MM.1S (cell line): ENCODE data around the gene LYL1.

Source experiments
- DNase-seq: peaks from one replicate; pipeline ENCODE4 v3.0.0-alpha.2; 2015
- H2AFZ ChIP-seq: fragments of 300-600 bp; sonication (generic); 2 replicates; pipeline ENCODE4 v1.6.0; 2016; ENCODE audit warnings: antibody characterized with exemption, low read length
- H3F3A ChIP-seq: fragments of 300-600 bp; sonication (generic); 2 replicates; pipeline ENCODE4 v1.6.1; 2016; ENCODE audit warnings: mild to moderate bottlenecking, antibody characterized with exemption, low read length, moderate library complexity, mixed read lengths; ENCODE audit not compliant: insufficient read depth
- H3K27ac ChIP-seq: fragments of 300-600 bp; sonication (generic); 2 replicates; pipeline ENCODE4 v1.5.1; 2016; ENCODE audit warnings: mild to moderate bottlenecking, low read length
- H3K27me3 ChIP-seq: fragments of 300-600 bp; sonication (generic); replicated peaks from 2 replicates; pipeline ENCODE4 v1.6.0; 2016; ENCODE audit warnings: low read length; ENCODE audit not compliant: insufficient read depth
- H3K36me3 ChIP-seq: fragments of 300-600 bp; sonication (generic); replicated peaks from 2 replicates; pipeline ENCODE4 v1.6.1; 2016; ENCODE audit warnings: mild to moderate bottlenecking, low read length, mixed read lengths; ENCODE audit not compliant: insufficient read depth
- H3K4me1 ChIP-seq: fragments of 300-600 bp; sonication (generic); 2 replicates; pipeline ENCODE4 v1.6.1; 2016; ENCODE audit warnings: low read length, mixed read lengths
- H3K4me2 ChIP-seq: fragments of 300-600 bp; sonication (generic); 2 replicates; pipeline ENCODE4 v1.6.0; 2016; ENCODE audit warnings: low read depth, low read length
- H3K4me3 ChIP-seq: fragments of 300-600 bp; sonication (generic); 2 replicates; pipeline ENCODE4 v1.5.1; 2016; ENCODE audit warnings: low read length, mixed read lengths
- H3K79me2 ChIP-seq: fragments of 300-600 bp; sonication (generic); 2 replicates; pipeline ENCODE4 v1.6.1; 2016; ENCODE audit warnings: mixed run types, low read length, mixed read lengths
- H3K9ac ChIP-seq: fragments of 300-600 bp; sonication (generic); 2 replicates; pipeline ENCODE4 v1.6.1; 2016; ENCODE audit warnings: low read length, mixed read lengths
- H3K9me2 ChIP-seq: fragments of 300-600 bp; sonication (generic); replicated peaks from 2 replicates; pipeline ENCODE4 v1.6.1; 2016; ENCODE audit warnings: mild to moderate bottlenecking, low read length, mixed read lengths; ENCODE audit not compliant: insufficient read depth
- H3K9me3 ChIP-seq: fragments of 300-600 bp; sonication (generic); replicated peaks from 2 replicates; pipeline ENCODE4 v1.6.1; 2016; ENCODE audit warnings: mild to moderate bottlenecking, low read length, mixed read lengths; ENCODE audit not compliant: insufficient read depth
- H4K20me1 ChIP-seq: fragments of 300-600 bp; sonication (generic); 2 replicates; pipeline ENCODE4 v1.6.1; 2016; ENCODE audit warnings: mild to moderate bottlenecking, low read length, moderate library complexity, mixed read lengths; ENCODE audit not compliant: insufficient read depth
- EZH2 ChIP-seq: fragments of 300-600 bp; sonication (generic); optimal IDR thresholded peaks from 2 replicates; pipeline ENCODE3; 2017; ENCODE audit warnings: low read depth, mild to moderate bottlenecking, antibody characterized with exemption, low read length, mixed read lengths
- EZH2phosphoT487 ChIP-seq: fragments of 300-600 bp; sonication (generic); IDR thresholded peaks from 2 replicates; pipeline ENCODE4 v1.6.1; 2018; ENCODE audit warnings: antibody characterized with exemption, low read length
- TF ChIP-seq, protein P1 (sequence below): fragments of 300-600 bp; sonication (generic); IDR thresholded peaks from 2 replicates; pipeline ENCODE4 v1.5.1; 2016; ENCODE audit warnings: antibody characterized with exemption, low read length, mixed read lengths

The LYL1 gene

DNA sequence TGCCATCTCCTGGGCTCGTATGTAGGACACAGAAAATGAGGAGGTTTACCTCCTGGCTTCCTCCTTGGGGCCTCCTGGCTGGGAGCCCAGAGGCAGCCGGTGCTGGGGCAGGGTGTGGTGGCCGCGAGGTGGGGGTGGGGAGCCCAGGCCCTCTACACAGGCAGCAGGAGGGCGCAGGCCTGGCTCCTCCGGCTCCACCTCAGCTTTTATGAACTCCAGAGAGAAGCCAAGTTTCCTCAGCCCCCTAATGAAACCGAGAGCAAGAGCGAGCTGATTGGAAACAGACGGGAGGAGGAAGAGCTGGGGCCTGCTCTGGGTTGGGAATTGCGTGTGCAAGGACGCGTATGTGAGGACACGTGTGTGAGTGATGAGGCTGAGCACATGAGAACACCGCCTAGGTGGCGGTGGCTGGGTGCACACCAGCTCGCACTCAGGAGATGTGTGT, 23.1 kb downstream of the LYL1 start:
- no peak overlapping the region for H3K27ac ChIP-seq
- H3K4me2 ChIP-seq = no peak overlapping the region
- H3F3A ChIP-seq = no peaks in the 10 kb centered on the region

DNA sequence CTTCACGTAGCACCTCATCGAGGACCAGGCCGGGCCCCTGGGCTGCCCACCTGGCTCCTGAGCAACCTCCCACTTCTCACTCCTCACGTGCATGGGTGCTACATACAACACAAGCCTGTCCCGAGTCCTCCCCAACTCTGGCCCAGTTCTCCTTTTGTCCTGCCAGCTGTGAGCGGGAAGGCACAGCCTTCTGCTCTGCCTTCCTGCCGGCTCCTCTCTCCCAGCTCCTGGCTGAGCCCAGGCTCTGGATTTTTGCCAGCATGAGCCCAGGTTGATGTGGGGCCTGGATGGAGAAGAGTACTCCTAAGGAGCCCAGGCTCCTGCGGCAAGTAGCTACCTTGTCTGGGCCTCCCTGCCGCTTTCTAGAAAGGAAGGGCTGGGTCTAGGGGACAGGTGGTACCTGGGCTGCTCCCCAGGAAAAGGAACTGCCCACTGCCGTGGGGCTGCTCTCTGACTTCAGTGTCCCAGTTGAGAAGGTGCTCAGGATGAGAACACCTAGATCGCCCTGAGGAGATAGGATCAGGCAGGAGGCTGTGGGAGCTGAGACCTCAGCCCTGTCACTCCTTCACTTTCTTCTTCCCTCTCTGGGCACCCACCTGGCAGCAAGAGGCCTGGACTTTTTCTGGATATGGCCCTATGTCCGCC, 23.6 kb downstream of the LYL1 start:
- H3K9ac ChIP-seq = no peak overlapping the region
- no peaks in the 10 kb centered on the region for H4K20me1 ChIP-seq
- no peaks in the 10 kb centered on the region for H3F3A ChIP-seq
- no peaks in the 10 kb centered on the region for H3K9me2 ChIP-seq
- no peak overlapping the region for H2AFZ ChIP-seq
- TF ChIP-seq EZH2phosphoT487 = no peak
- no peak for TF ChIP-seq EZH2
- TF ChIP-seq, protein P1, sequence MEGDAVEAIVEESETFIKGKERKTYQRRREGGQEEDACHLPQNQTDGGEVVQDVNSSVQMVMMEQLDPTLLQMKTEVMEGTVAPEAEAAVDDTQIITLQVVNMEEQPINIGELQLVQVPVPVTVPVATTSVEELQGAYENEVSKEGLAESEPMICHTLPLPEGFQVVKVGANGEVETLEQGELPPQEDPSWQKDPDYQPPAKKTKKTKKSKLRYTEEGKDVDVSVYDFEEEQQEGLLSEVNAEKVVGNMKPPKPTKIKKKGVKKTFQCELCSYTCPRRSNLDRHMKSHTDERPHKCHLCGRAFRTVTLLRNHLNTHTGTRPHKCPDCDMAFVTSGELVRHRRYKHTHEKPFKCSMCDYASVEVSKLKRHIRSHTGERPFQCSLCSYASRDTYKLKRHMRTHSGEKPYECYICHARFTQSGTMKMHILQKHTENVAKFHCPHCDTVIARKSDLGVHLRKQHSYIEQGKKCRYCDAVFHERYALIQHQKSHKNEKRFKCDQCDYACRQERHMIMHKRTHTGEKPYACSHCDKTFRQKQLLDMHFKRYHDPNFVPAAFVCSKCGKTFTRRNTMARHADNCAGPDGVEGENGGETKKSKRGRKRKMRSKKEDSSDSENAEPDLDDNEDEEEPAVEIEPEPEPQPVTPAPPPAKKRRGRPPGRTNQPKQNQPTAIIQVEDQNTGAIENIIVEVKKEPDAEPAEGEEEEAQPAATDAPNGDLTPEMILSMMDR = no peak
- no peak overlapping the region for H3K4me2 ChIP-seq
- H3K36me3 ChIP-seq = no peaks in the 10 kb centered on the region
- H3K27me3 ChIP-seq = peaks cover 7% of the 10 kb centered on the region
- no peaks in the 10 kb centered on the region for H3K79me2 ChIP-seq
- no peaks in the 10 kb centered on the region for H3K9me3 ChIP-seq
- DNase-seq = no peak
- H3K27ac ChIP-seq = no peak overlapping the region
- H3K4me1 ChIP-seq = 0 out of 2 replicates have a peak, but pooled peaks cover 5% of the 10 kb centered on the region
- no peak overlapping the region for H3K4me3 ChIP-seq

More for the DNA sequence above, 23.1 kb downstream of the LYL1 start:
- Histone ChIP-seq H3K9me3 (no peaks in the 10 kb centered on the region), H3K4me3 (no peak overlapping the region), H2AFZ (no peak overlapping the region), H3K9ac (no peak overlapping the region), H3K27me3 (peaks cover 3% of the 10 kb centered on the region; the same call in 1 of the 2 replicates), H3K4me1 (0 out of 2 replicates have a peak, but pooled peaks cover 5% of the 10 kb centered on the region), H4K20me1 (no peaks in the 10 kb centered on the region), H3K9me2 (no peaks in the 10 kb centered on the region), H3K79me2 (no peaks in the 10 kb centered on the region), H3K36me3 (no peaks in the 10 kb centered on the region)
- no peak for DNase-seq
- no peak for TF ChIP-seq EZH2
- TF ChIP-seq, protein P1 = no peak
- TF ChIP-seq EZH2phosphoT487 = no peak

DNA sequence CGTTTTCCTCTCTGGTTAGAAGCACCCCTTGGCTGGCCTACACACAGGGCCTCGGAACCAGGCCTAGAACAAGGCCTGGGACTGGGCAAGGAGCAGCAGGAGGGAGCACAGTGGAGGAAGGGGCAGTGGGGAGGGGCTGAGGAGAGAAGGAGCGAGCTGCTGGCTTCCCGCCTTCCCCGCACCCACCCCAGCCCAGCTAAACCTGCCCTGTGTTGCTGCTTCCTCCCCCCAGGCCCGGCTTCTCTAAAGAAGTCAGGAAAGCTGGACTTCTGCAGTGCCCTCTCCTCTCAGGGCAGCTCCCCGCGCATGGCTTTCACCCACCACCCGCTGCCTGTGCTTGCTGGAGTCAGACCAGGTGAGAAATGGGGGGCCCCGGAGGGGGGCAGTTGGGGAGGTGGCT, 24.3 kb downstream of the LYL1 start:
- TF ChIP-seq, protein P1 = no peak
- no peak for TF ChIP-seq EZH2
- no peak for TF ChIP-seq EZH2phosphoT487
- H3K9me3 ChIP-seq = no peaks in the 10 kb centered on the region
- H3K36me3 ChIP-seq = no peaks in the 10 kb centered on the region
- H3K27me3 ChIP-seq = peaks cover 8% of the 10 kb centered on the region
- no peaks in the 10 kb centered on the region for H3K79me2 ChIP-seq
- no peak overlapping the region for H3K27ac ChIP-seq
- no peaks in the 10 kb centered on the region for H3K9me2 ChIP-seq
- H3F3A ChIP-seq = no peaks in the 10 kb centered on the region
- no peaks in the 10 kb centered on the region for H4K20me1 ChIP-seq
- H3K4me3 ChIP-seq = no peak overlapping the region
- no peak overlapping the region for H3K4me2 ChIP-seq
- 0 out of 2 replicates have a peak, but pooled peaks cover 5% of the 10 kb centered on the region for H3K4me1 ChIP-seq
- no peak for DNase-seq
- no peak overlapping the region for H3K9ac ChIP-seq
- H2AFZ ChIP-seq = no peak overlapping the region
